ENCODE measurements around the gene ERP27.

- TF ChIP-seq, protein P1, sequence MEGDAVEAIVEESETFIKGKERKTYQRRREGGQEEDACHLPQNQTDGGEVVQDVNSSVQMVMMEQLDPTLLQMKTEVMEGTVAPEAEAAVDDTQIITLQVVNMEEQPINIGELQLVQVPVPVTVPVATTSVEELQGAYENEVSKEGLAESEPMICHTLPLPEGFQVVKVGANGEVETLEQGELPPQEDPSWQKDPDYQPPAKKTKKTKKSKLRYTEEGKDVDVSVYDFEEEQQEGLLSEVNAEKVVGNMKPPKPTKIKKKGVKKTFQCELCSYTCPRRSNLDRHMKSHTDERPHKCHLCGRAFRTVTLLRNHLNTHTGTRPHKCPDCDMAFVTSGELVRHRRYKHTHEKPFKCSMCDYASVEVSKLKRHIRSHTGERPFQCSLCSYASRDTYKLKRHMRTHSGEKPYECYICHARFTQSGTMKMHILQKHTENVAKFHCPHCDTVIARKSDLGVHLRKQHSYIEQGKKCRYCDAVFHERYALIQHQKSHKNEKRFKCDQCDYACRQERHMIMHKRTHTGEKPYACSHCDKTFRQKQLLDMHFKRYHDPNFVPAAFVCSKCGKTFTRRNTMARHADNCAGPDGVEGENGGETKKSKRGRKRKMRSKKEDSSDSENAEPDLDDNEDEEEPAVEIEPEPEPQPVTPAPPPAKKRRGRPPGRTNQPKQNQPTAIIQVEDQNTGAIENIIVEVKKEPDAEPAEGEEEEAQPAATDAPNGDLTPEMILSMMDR (IDR thresholded peaks at IDR 0.05) = peak in 1 of 3 donors; percentile 15
- no peak for TF ChIP-seq POLR2AphosphoS5 (IDR thresholded peaks at IDR 0.05)
- TF ChIP-seq POLR2A (IDR thresholded peaks at IDR 0.05) = no peak
Measured at GRCh38 chr12:14930299-14930698, 8.0 kb downstream of the ERP27 start.
